Airway epithelial cell (primary cell): ENCODE data around the gene SPRR4. TPM values are rescaled to one million over a fixed set of nuclear protein-coding genes. Genes with fewer than 3 reads are reported as not detected.

ENCODE experiments used
- total RNA-seq: library from RNA; depleted of rRNA; stranded (reverse); fragments of >200 nt; gene quantifications from 2 replicates; pipeline ENCODE4 v1.2.3, GENCODE V29; 2015

SPRR4 gene
- not detected in 2 replicates for total RNA-seq

GRCh38 chr1:152970495-152970894 is at the start of gene SPRR4:
Gene SPRR4 (plus strand): TSS chr1:152970648. CDS start chr1:152971891, 1,243 bp downstream.

GRCh38 chr1:152946651-152947256 is 23.7 kb upstream of the SPRR4 start, which contains the start of gene SPRR5:
Gene SPRR5 (plus strand): TSS chr1:152947206. CDS start chr1:152948555, 1,349 bp downstream.

GRCh38 chr1:152983743-152984142 is 13.3 kb downstream of the SPRR4 start, which contains the start of gene SPRR1A:
Gene SPRR1A (plus strand): TSS chr1:152984081. CDS start chr1:152985231, 1,150 bp downstream.

GRCh38 chr1:153001382-153001781 is 30.9 kb downstream of the SPRR4 start, which contains the start of gene SPRR3:
Gene SPRR3 (plus strand): TSS chr1:153001749. CDS start chr1:153003021, 1,272 bp downstream.

Other genes starting within 250 kb of the SPRR4 start
- not detected in 2 replicates for gene KPRP, start 212.6 kb upstream of the SPRR4 start, total RNA-seq
- gene LCE1F, start 195.5 kb upstream of the SPRR4 start, total RNA-seq, result not detected in 2 replicates
- 0.37 TPM in 1 of 2 replicates, not detected in the other for gene LCE1E, start 184.4 kb upstream of the SPRR4 start, total RNA-seq
- not detected in 2 replicates for gene LCE1D, start 173.9 kb upstream of the SPRR4 start, total RNA-seq
- gene LCE1C, start 164.0 kb upstream of the SPRR4 start, total RNA-seq, result not detected in 2 replicates
- not detected in 2 replicates for gene LCE1B, start 158.7 kb upstream of the SPRR4 start, total RNA-seq
- not detected in 2 replicates for gene LCE1A, start 143.2 kb upstream of the SPRR4 start, total RNA-seq
- gene LCE6A, start 127.8 kb upstream of the SPRR4 start, total RNA-seq, result not detected in 2 replicates
- gene LCE7A, start 110.7 kb upstream of the SPRR4 start, total RNA-seq, result not detected in 2 replicates
- gene SMCP, start 92.3 kb upstream of the SPRR4 start, total RNA-seq, result not detected in 2 replicates
- 46.3 and 60.1 TPM in 2 replicates for gene IVL, start 62.1 kb upstream of the SPRR4 start, total RNA-seq
- 0.71 TPM in 1 of 2 replicates, not detected in the other for gene SPRR5, start 23.4 kb upstream of the SPRR4 start, total RNA-seq
- 83.3 and 172 TPM in 2 replicates for gene SPRR1A, start 13.4 kb downstream of the SPRR4 start, total RNA-seq
- 286 and 324 TPM in 2 replicates for gene SPRR3, start 31.1 kb downstream of the SPRR4 start, total RNA-seq
- 1,378 and 2,304 TPM in 2 replicates for gene SPRR1B, start 60.6 kb downstream of the SPRR4 start, total RNA-seq
- gene SPRR2D, start 70.5 kb downstream of the SPRR4 start, total RNA-seq, result 14.5 and 17.9 TPM in 2 replicates
- 8.3 and 8.4 TPM in 2 replicates for gene SPRR2A, start 86.9 kb downstream of the SPRR4 start, total RNA-seq
- gene SPRR2B, start 101.0 kb downstream of the SPRR4 start, total RNA-seq, result not detected in 2 replicates
- gene SPRR2E, start 123.9 kb downstream of the SPRR4 start, total RNA-seq, result 5.4 and 6.5 TPM in 2 replicates
- gene SPRR2F, start 142.9 kb downstream of the SPRR4 start, total RNA-seq, result 0.28 TPM in 1 of 2 replicates, not detected in the other
- not detected in 2 replicates for gene SPRR2G, start 180.2 kb downstream of the SPRR4 start, total RNA-seq
- not detected in 2 replicates for gene LELP1, start 232.8 kb downstream of the SPRR4 start, total RNA-seq
- gene PRR9, start 246.9 kb downstream of the SPRR4 start, total RNA-seq, result not detected in 2 replicates